ENCODE data around the gene OR8S1. TPM values are rescaled to one million over a fixed set of nuclear protein-coding genes. Genes with fewer than 3 reads are reported as not detected.
"Not testable (repeated sequence)": the region's sequence is repeated elsewhere in the genome, so short reads cannot be mapped to it uniquely, and the experiment has no call there.

The OR8S1 gene
- total RNA-seq, 1 experiment from 2014 or later = not detected

- Mint-ChIP-seq H3K4me1 (ENCODE audit: low read depth, unreplicated experiment) (no peaks in the 10 kb centered on the region), H3K4me3 (ENCODE audit: low read depth, unreplicated experiment) (no peak overlapping the region), H3K27me3 (ENCODE audit: unreplicated experiment) (peaks cover 14% of the 10 kb centered on the region), H3K9me3 (ENCODE audit: low read depth, unreplicated experiment) (no peaks in the 10 kb centered on the region), H3K36me3 (ENCODE audit: insufficient read depth, unreplicated experiment) (no peaks in the 10 kb centered on the region), H3K27ac (ENCODE audit: unreplicated experiment) (no peak overlapping the region)
- CTCF ChIA-PET = no interaction called here
- intact Hi-C loops (cut with micrococcal nuclease; ENCODE audit: unreplicated experiment) = no loop called here
- DNase-seq = no peak
- no peak for TF ChIP-seq CTCF (IDR thresholded peaks at IDR 0.05; ENCODE audit: unreplicated experiment)
- no TSS peak for BruUV-seq (replicated peaks)
These were observed 7.2 kb downstream of the OR8S1 start for GRCh38 chr12:48532601-48533000.

GRCh38 chr12:48536602-48537001 is 11.2 kb downstream of the OR8S1 start:
- H3K9me3 Mint-ChIP-seq (ENCODE audit: low read depth, unreplicated experiment) = no peaks in the 10 kb centered on the region
- no peak for DNase-seq
- no peak for TF ChIP-seq CTCF (IDR thresholded peaks at IDR 0.05; ENCODE audit: unreplicated experiment)
- no TSS peak for BruUV-seq (replicated peaks)
- peaks cover 8% of the 10 kb centered on the region for H3K4me1 Mint-ChIP-seq (ENCODE audit: low read depth, unreplicated experiment)
- intact Hi-C loops (cut with micrococcal nuclease; ENCODE audit: unreplicated experiment) = no loop called here
- no peak overlapping the region for H3K4me3 Mint-ChIP-seq (ENCODE audit: low read depth, unreplicated experiment)
- H3K36me3 Mint-ChIP-seq (ENCODE audit: insufficient read depth, unreplicated experiment) = no peaks in the 10 kb centered on the region
- CTCF ChIA-PET = no interaction called here
- H3K27ac Mint-ChIP-seq (ENCODE audit: unreplicated experiment) = no peak overlapping the region
- peaks cover 14% of the 10 kb centered on the region for H3K27me3 Mint-ChIP-seq (ENCODE audit: unreplicated experiment)

GRCh38 chr12:48542300-48542928 is 17.0 kb downstream of the OR8S1 start:
- H3K4me3 Mint-ChIP-seq (ENCODE audit: low read depth, unreplicated experiment) = no peak overlapping the region
- CTCF ChIA-PET = interaction anchor here (1.2 to 2.5 kb wide), 3 partner anchors 76 to 345 kb away, joined by 3 to 30 read pairs (median 4); no protein-coding TSS in a partner anchor
- H3K36me3 Mint-ChIP-seq (ENCODE audit: insufficient read depth, unreplicated experiment) = no peaks in the 10 kb centered on the region
- no peaks in the 10 kb centered on the region for H3K9me3 Mint-ChIP-seq (ENCODE audit: low read depth, unreplicated experiment)
- no TSS peak for BruUV-seq (replicated peaks)
- intact Hi-C loops (cut with micrococcal nuclease; ENCODE audit: unreplicated experiment) = loop anchor here (1.0 kb wide), 1 partner anchor 76 kb away; no protein-coding TSS in a partner anchor
- DNase-seq = peak; percentile 60
- peaks cover 8% of the 10 kb centered on the region for H3K27me3 Mint-ChIP-seq (ENCODE audit: unreplicated experiment)
- TF ChIP-seq CTCF (IDR thresholded peaks at IDR 0.05; ENCODE audit: unreplicated experiment) = peak; percentile 29
- H3K4me1 Mint-ChIP-seq (ENCODE audit: low read depth, unreplicated experiment) = peaks cover 8% of the 10 kb centered on the region
- H3K27ac Mint-ChIP-seq (ENCODE audit: unreplicated experiment) = no peak overlapping the region

GRCh38 chr12:48545833-48546469 is 20.5 kb downstream of the OR8S1 start:
- no peak for DNase-seq
- no peaks in the 10 kb centered on the region for H3K9me3 Mint-ChIP-seq (ENCODE audit: low read depth, unreplicated experiment)
- no peak overlapping the region for H3K27ac Mint-ChIP-seq (ENCODE audit: unreplicated experiment)
- H3K4me1 Mint-ChIP-seq (ENCODE audit: low read depth, unreplicated experiment) = no peaks in the 10 kb centered on the region
- intact Hi-C loops (cut with micrococcal nuclease; ENCODE audit: unreplicated experiment) = no loop called here
- H3K27me3 Mint-ChIP-seq (ENCODE audit: unreplicated experiment) = peaks cover 27% of the 10 kb centered on the region
- CTCF ChIA-PET = interaction anchor here (0.5 kb wide), 2 partner anchors 72 to 243 kb away, joined by 4 to 7 read pairs; no protein-coding TSS in a partner anchor
- H3K36me3 Mint-ChIP-seq (ENCODE audit: insufficient read depth, unreplicated experiment) = no peaks in the 10 kb centered on the region
- no peak for TF ChIP-seq CTCF (IDR thresholded peaks at IDR 0.05; ENCODE audit: unreplicated experiment)
- no peak overlapping the region for H3K4me3 Mint-ChIP-seq (ENCODE audit: low read depth, unreplicated experiment)
- no TSS peak for BruUV-seq (replicated peaks)

GRCh38 chr12:48547012-48547411 is 21.6 kb downstream of the OR8S1 start:
- H3K4me3 Mint-ChIP-seq (ENCODE audit: low read depth, unreplicated experiment); DNase-seq; H3K27ac Mint-ChIP-seq (ENCODE audit: unreplicated experiment); BruUV-seq (replicated peaks); CTCF ChIA-PET; H3K9me3 Mint-ChIP-seq (ENCODE audit: low read depth, unreplicated experiment); H3K36me3 Mint-ChIP-seq (ENCODE audit: insufficient read depth, unreplicated experiment); H3K4me1 Mint-ChIP-seq (ENCODE audit: low read depth, unreplicated experiment); intact Hi-C loops (cut with micrococcal nuclease; ENCODE audit: unreplicated experiment): not testable (repeated sequence)
- H3K27me3 Mint-ChIP-seq (ENCODE audit: unreplicated experiment) = peaks cover 35% of the 10 kb centered on the region

GRCh38 chr12:48551636-48552035 is 26.2 kb downstream of the OR8S1 start:
- H3K4me1 Mint-ChIP-seq (ENCODE audit: low read depth, unreplicated experiment); H3K9me3 Mint-ChIP-seq (ENCODE audit: low read depth, unreplicated experiment); BruUV-seq (replicated peaks); H3K27ac Mint-ChIP-seq (ENCODE audit: unreplicated experiment); DNase-seq; CTCF ChIA-PET; H3K4me3 Mint-ChIP-seq (ENCODE audit: low read depth, unreplicated experiment); intact Hi-C loops (cut with micrococcal nuclease; ENCODE audit: unreplicated experiment); H3K36me3 Mint-ChIP-seq (ENCODE audit: insufficient read depth, unreplicated experiment): not testable (repeated sequence)
- peaks cover 49% of the 10 kb centered on the region for H3K27me3 Mint-ChIP-seq (ENCODE audit: unreplicated experiment)

Data from Calu3 (cell line).